Measurements from ENCODE around the gene KLRC4. TPM values are rescaled to one million over a fixed set of nuclear protein-coding genes. Genes with fewer than 3 reads are reported as not detected.
"Not testable (repeated sequence)": the region's sequence is repeated elsewhere in the genome, so short reads cannot be mapped to it uniquely, and the experiment has no call there.

Gene KLRC4
- total and polyA plus RNA-seq, 2 of the 4 experiments (the other 2 are of a cell fraction): not detected

DNA sequence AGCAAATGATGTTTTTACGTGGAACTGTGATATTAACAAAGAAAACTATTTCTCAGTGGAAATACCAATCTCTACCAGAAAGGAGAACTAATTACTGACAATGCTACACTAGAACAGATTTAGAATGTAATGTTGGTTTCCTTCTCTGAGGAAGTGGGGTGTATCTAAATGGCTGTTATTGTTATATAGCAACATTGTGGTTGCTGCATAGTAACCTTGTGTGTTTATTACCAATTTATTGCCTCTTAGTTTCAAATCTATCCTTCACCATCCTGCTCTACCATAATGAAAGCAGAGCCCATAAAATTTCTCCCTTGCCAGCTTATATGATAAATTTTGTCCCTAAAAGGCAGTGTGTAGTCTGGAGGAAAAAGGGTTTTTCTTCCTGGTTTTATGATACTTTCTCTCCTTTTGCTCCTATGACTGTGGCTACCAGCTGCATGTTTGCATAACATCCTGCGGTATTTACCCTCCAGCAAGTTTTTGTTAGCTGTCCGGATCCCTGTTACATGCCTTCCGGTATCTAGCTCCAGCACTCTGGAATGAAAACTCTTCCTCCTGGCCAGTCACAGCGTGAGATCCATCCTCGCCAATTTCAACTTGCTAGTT, 14.1 kb downstream of the KLRC4 start:
- Histone ChIP-seq H4K8ac (ENCODE audit: low read depth in 2 of 2, low read length in 2 of 2) (peak overlapping the region in 1 of 2 experiments; percentile 4; a peak in 1 of 4 replicates), H3K14ac (replicated peaks; ENCODE audit: low read depth, low read length) (no peak overlapping the region), H3K27ac (ENCODE audit: insufficient read depth, low read length) (no peak overlapping the region), H2BK20ac (ENCODE audit: low read depth, low read length) (no peak overlapping the region), H3K27me3 (ENCODE audit: control insufficient read depth, insufficient read depth, low read length) (no peaks in the 10 kb centered on the region; the same call in 1 of the 2 replicates), H3K9me1 (ENCODE audit: insufficient read depth, low read length) (no peaks in the 10 kb centered on the region), H3K18ac (ENCODE audit: low read depth, low read length) (no peak overlapping the region), H3K79me1 (ENCODE audit: low read depth in 1 of 2, low read length in 2 of 2) (no peaks in the 10 kb centered on the region), H4K5ac (ENCODE audit: low read depth, low read length) (no peak overlapping the region), H2BK5ac (ENCODE audit: low read depth, low read length, poor library complexity, severe bottlenecking) (peak overlapping the region; percentile 12), H3K56ac (ENCODE audit: extremely low read depth, insufficient read depth, low read length) (no peak overlapping the region), H4K20me1 (ENCODE audit: insufficient read depth, low read length) (no peaks in the 10 kb centered on the region), H3K4me1 (ENCODE audit: control insufficient read depth, insufficient read depth, low read length) (no peaks in the 10 kb centered on the region), H2AK9ac (replicated peaks; ENCODE audit: low read depth, low read length, poor library complexity) (no peak overlapping the region), H2BK120ac (ENCODE audit: low read depth, low read length) (no peak overlapping the region), H3K4ac (ENCODE audit: low read depth, low read length) (no peak overlapping the region), H3K4me2 (ENCODE audit: low read depth, low read length) (peak overlapping the region; percentile 10; the same call in 1 of the 2 replicates), H2BK15ac (ENCODE audit: low read depth, low read length) (no peak overlapping the region; the same call in 2 of the 3 replicates), H3K23ac (ENCODE audit: low read depth, low read length) (no peak overlapping the region), H3K4me3 (ENCODE audit: insufficient read depth, low read depth, low read length) (no peak overlapping the region), H2AK5ac (ENCODE audit: low read depth, low read length) (no peak overlapping the region), H3K9me3 (ENCODE audit: control insufficient read depth, insufficient read depth, low read length) (no peaks in the 10 kb centered on the region), H2AFZ (replicated peaks; ENCODE audit: low read length, poor library complexity) (peak overlapping the region; percentile 78), H3K36me3 (ENCODE audit: control insufficient read depth, insufficient read depth, low read length) (no peaks in the 10 kb centered on the region), H3K9ac (ENCODE audit: low read depth, low read length) (no peak overlapping the region), H4K91ac (ENCODE audit: insufficient read depth, low read depth, low read length) (no peak overlapping the region)
- intact Hi-C loops (cut with micrococcal nuclease): no loop called here
- ATAC-seq (ENCODE audit: low read depth): peak; percentile 94
- dilution Hi-C loops (cut with HindIII; ENCODE audit: low sequenced_read_pairs, unreplicated experiment): no loop called here
- peak; percentile 71 for DNase-seq
- in situ Hi-C loops (cut with MboI; ENCODE audit: low sequenced_read_pairs): no loop called here
- BruUV-seq (replicated peaks): no TSS peak
- TF ChIP-seq CEBPB (IDR thresholded peaks at IDR 0.05; ENCODE audit: low read depth, low read length): peak; percentile 66
- TF ChIP-seq MAFK (IDR thresholded peaks at IDR 0.05; ENCODE audit: low read depth, low read length): no peak
- no peak for TF ChIP-seq SMC3 (IDR thresholded peaks at IDR 0.05; ENCODE audit: low read depth, low read length)
- POLR2A ChIA-PET (ENCODE audit: unreplicated experiment): no interaction called here
- CTCF ChIA-PET: no interaction called here
- WGBS, 2 experiments (ENCODE audit: extremely low coverage in 2 of 2, insufficient read length in 1 of 2): 33% methylated on average over 1 of the region's 6 CpGs; no CpG with 5 or more reads in 1 of the 2 experiments

- CTCF ChIA-PET; H2AK5ac ChIP-seq (ENCODE audit: low read depth, low read length); ATAC-seq (ENCODE audit: low read depth): not testable (repeated sequence)
These were observed 14.9 kb downstream of the KLRC4 start for GRCh38 chr12:10394531-10395152.

More at GRCh38 chr12:10394531-10395152, 14.9 kb downstream of the KLRC4 start:
- DNase-seq; H3K9me1 ChIP-seq (ENCODE audit: insufficient read depth, low read length); H3K14ac ChIP-seq (replicated peaks; ENCODE audit: low read depth, low read length); intact Hi-C loops (cut with micrococcal nuclease); H2BK15ac ChIP-seq (ENCODE audit: low read depth, low read length); H3K9me3 ChIP-seq (ENCODE audit: control insufficient read depth, insufficient read depth, low read length); H4K91ac ChIP-seq (ENCODE audit: insufficient read depth, low read depth, low read length); H3K18ac ChIP-seq (ENCODE audit: low read depth, low read length); H3K4me2 ChIP-seq (ENCODE audit: low read depth, low read length); H3K4ac ChIP-seq (ENCODE audit: low read depth, low read length); H3K36me3 ChIP-seq (ENCODE audit: control insufficient read depth, insufficient read depth, low read length); H3K27me3 ChIP-seq (ENCODE audit: control insufficient read depth, insufficient read depth, low read length); in situ Hi-C loops (cut with MboI; ENCODE audit: low sequenced_read_pairs); H3K9ac ChIP-seq (ENCODE audit: low read depth, low read length); H3K27ac ChIP-seq (ENCODE audit: insufficient read depth, low read length); H3K56ac ChIP-seq (ENCODE audit: extremely low read depth, insufficient read depth, low read length); H2BK5ac ChIP-seq (ENCODE audit: low read depth, low read length, poor library complexity, severe bottlenecking); BruUV-seq (replicated peaks); H3K4me1 ChIP-seq (ENCODE audit: control insufficient read depth, insufficient read depth, low read length); dilution Hi-C loops (cut with HindIII; ENCODE audit: low sequenced_read_pairs, unreplicated experiment); POLR2A ChIA-PET (ENCODE audit: unreplicated experiment); H4K8ac ChIP-seq (ENCODE audit: low read depth in 2 of 2, low read length in 2 of 2); H2AK9ac ChIP-seq (replicated peaks; ENCODE audit: low read depth, low read length, poor library complexity); H3K4me3 ChIP-seq (ENCODE audit: insufficient read depth, low read depth, low read length); H3K23ac ChIP-seq (ENCODE audit: low read depth, low read length); H2BK20ac ChIP-seq (ENCODE audit: low read depth, low read length); H2AFZ ChIP-seq (replicated peaks; ENCODE audit: low read length, poor library complexity); H2BK120ac ChIP-seq (ENCODE audit: low read depth, low read length); H3K79me1 ChIP-seq (ENCODE audit: low read depth in 1 of 2, low read length in 2 of 2); H4K20me1 ChIP-seq (ENCODE audit: insufficient read depth, low read length): not testable (repeated sequence)
- peak overlapping the region; percentile 22; the same call in 1 of the 2 replicates for H4K5ac ChIP-seq (ENCODE audit: low read depth, low read length)
- 100% methylated on average over 1 of the region's 11 CpGs; no CpG with 5 or more reads in 1 of the 2 experiments for WGBS, 2 experiments (ENCODE audit: extremely low coverage in 2 of 2, insufficient read length in 1 of 2)

Data from IMR-90 (cell line).